Mesenteric fat pad (tissue), 1 donor: ENCODE data around the gene GSAP. TPM values are rescaled to one million over a fixed set of nuclear protein-coding genes. Genes with fewer than 3 reads are reported as not detected.
"Not testable (repeated sequence)": the region's sequence is repeated elsewhere in the genome, so short reads cannot be mapped to it uniquely, and the experiment has no call there.

Experiments used
- DNase-seq: peaks from one replicate; pipeline ENCODE4 v3.0.0-alpha.2; 2020; ENCODE audit warnings: low spot score
- total RNA-seq: library from RNA; stranded (reverse); fragmentation: NEBNext Ultra II Directional; extraction: Animal tissue kit (Norgen Biotek cat#: 25700); gene quantifications from one replicate; pipeline ENCODE4 v1.2.1, GENCODE V29; 2021
- donor health status: DM: yes; HTN: yes; CAD: no.

GSAP gene
- total RNA-seq, 1 donor from 2014 or later: 22.2 TPM

- no peak for DNase-seq
Observed at GRCh38 chr7:77360969-77361368, 55.2 kb downstream of the GSAP start.

GRCh38 chr7:77360104-77360503 is 56.0 kb downstream of the GSAP start:
- DNase-seq: no peak

DNA sequence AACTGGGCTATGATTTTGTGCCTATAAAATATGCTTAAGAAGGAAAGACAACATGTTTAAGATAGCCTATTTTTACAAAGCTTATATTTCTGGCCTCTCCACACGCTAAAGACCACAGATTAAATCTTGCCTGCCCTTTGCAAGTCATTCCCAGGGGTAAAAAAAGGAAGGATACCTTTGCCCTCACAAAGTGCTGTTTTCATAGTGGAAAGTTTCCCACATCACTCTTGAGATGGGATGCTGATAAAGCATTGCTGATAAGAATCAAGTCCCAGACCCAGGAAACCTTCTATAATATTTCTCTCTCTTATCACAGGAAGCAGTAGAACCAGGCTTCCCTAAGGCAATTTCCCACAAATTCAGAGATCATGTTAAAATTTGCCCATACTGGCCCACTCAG is 56.5 kb downstream of the GSAP start:
- no peak for DNase-seq

GRCh38 chr7:77354914-77355313 is 61.2 kb downstream of the GSAP start:
- no peak for DNase-seq

- no peak for DNase-seq
Observed at GRCh38 chr7:77354484-77354883, 61.7 kb downstream of the GSAP start.

DNA sequence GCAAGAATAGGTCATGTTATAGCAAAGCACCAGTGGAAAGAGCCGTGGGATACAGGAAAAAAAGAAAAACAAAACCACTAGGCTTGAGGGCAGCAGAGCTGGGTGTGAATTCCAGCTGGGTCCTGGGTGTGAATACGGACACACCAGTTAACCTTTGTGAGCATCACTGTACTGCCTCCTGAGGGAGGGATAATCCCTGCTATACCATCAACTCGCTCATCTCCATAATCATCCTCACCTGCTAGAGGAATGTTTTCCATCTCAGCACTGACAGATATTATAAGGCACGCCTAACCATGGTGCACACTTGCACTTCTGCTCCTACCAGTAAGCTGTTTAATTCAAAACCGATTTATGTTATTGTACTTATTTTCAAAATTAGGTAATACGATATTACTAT is 62.2 kb downstream of the GSAP start:
- DNase-seq: no peak

GRCh38 chr7:77353407-77353721 is 62.8 kb downstream of the GSAP start:
- no peak for DNase-seq

DNA sequence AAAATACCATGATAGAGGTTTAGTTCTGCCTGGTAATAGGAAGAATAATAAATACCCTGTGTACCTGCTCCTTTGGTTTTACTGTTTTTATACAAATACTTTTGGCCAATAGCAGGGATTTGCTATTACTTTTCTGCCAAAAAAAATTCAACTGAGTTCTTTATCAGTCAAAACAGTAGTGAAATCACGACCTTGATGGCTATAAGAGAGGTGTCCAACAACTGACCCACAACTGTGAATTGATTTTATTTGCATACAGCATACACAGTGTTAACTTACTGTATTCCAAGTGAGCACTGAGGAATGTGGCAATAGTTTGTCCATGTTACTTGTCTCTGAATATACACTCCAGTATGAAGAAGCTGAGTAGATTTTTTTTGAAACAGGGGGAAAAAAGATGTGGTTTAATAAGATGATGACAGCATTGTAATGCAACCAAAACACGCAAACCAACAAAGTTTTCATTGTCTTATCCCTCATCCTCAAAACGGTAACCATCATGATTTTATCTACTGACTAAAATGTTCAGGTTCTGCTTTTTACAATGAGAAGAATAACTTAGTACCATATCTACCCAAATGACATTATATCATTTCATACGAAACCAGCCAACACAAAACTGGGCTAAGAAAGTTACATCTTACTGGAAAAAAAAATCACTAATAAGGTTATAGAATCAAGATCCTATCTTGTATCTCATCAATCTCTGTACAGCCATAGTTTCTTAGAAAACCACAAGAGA is 63.3 kb downstream of the GSAP start:
- DNase-seq: no peak

DNA sequence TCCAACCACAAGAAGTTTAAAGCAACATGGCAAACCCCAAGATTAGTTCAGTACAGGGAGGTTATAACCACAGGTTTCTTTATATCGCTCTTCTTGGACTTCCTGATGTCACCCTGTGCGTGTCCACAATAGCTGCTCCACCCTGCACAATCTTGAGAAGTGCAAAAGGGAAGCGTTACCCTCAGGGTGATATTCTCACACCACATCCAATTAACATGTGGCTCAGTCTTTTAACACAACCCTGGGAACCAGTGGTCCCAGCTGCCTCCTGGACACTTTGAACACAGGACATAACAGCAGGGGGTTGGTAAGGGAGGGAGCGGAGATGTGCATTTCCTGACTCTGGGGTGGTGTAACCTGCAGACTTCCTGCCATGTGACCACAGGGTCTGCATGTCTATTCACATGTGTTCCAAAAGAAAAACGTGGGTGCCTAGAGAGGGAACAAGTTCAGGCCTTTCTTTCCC is 64.6 kb downstream of the GSAP start:
- no peak for DNase-seq

- no peak for DNase-seq
Observed at GRCh38 chr7:77349141-77349540, 67.0 kb downstream of the GSAP start.

DNA sequence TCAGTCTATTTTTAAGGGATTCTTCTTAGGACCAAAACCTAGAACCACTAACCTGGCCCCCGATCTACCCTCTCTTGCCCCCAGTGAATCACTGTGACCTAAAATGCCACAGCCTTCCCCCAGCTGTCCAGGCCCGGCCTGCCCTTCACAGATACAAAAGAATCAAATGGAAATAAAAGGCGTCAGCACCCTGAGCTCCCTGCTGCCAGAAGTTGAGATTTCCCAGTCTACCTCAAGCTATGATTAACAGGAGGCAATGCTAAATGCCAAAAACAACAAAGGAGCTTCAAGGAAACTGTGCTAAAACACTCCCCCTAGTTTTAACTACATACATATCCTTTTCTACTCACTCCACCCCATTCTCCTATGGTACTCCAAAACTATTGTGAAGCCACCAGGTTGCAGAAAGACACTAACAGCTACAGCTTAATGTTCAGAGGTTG is 67.8 kb downstream of the GSAP start:
- DNase-seq: no peak

GRCh38 chr7:77346441-77346840 is 69.7 kb downstream of the GSAP start:
- no peak for DNase-seq

DNA sequence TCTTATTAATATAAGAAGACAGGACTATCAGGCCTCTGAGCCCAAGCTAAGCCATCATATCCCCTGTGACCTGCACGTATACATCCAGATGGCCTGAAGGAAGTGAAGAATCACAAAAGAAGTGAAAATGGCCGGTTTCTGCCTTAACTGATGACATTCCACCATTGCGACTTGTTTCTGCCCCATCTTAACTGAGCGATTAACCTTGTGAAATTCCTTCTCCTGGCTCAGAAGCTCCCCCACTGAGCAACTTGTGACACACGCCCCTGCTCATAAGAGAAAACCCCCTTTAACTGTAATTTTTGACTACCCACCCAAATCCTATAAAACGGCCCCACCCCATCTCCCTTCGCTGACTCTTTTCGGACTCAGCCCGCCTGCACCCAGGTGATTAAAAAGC is 70.7 kb downstream of the GSAP start:
- DNase-seq: not testable (repeated sequence)

- DNase-seq: no peak
Observed at GRCh38 chr7:77339726-77340125, 76.4 kb downstream of the GSAP start.

DNA sequence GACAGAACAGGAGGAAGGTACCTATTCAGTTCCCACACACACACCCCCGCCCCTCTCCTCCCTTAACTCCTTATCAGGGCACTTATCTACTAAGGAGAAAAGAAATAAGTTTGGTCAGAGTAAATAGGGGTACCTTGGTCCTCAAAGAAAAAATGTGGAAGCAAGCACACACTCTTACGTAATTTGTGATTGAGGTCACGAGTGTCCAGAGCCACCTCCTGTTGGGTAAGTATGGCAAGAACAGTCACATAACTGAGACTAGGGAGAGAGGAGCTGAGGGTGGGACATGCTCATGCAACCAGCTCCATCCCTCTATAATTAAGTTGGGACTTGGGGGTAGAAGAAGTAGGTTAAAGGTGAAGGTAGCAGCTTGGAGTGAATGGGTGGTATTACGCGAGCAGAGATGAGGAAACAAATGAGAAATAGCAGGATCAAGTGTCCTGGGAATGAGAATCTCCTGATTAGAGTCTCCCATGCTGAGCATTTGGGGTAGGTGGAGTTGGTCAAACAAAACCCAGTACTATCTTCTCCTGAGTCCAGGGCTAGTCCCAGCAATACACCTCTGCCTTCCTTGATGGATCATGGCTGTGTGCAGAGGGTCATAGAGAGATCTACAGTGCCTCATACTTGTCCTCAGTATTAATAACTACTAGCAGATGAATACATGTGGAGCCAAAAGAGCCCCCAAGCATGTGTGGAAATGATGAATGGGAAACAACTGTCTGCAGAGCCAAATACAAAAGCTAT is 77.1 kb downstream of the GSAP start:
- DNase-seq: no peak

- no peak for DNase-seq
Observed at GRCh38 chr7:77338260-77338659, 77.9 kb downstream of the GSAP start.

DNA sequence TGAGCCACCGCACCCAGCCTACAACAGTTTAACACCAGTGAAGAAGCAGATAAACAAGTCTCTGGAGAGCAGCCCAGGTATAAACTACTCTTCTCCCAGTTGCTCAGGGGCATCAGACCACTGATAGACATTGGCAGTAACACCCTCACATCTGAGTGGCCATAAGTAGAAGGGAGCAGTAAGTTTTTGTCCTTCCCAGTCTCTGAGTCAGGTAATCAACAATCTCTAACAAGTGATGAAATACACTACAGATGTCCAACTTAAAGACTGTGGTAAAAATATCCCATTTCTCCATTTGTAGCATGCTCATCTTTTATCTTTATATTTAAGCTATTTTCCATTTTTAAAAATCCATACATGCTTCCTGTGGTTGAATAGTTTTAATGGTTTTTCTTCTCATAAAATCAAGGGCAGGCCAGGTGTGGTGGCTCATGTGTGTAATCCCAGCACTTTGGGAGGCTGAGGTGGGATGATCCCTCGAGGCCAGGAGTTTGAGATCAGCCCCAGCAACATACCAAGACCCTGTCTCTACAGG is 78.6 kb downstream of the GSAP start:
- no peak for DNase-seq

DNA sequence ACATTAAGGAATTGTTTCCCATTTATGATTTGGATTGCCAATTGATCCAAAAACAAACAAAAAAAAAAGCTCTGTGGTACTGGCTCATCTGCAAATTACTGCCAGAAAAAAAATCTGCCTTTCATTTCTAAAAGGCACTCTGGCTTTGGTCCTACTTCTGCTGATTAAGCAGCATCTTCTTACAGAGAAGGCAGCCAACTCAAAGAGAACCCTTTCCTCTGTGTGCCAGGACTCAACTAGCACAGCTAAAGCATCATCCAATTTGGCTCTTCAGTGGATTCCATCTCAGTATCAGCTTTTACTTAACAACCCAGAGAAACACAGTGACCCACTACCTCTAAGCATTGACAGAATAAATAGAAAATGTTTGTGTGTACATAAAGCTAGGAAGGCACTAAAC is 80.6 kb downstream of the GSAP start:
- DNase-seq: no peak

GRCh38 chr7:77334039-77334438 is 82.1 kb downstream of the GSAP start:
- not testable (repeated sequence) for DNase-seq

DNA sequence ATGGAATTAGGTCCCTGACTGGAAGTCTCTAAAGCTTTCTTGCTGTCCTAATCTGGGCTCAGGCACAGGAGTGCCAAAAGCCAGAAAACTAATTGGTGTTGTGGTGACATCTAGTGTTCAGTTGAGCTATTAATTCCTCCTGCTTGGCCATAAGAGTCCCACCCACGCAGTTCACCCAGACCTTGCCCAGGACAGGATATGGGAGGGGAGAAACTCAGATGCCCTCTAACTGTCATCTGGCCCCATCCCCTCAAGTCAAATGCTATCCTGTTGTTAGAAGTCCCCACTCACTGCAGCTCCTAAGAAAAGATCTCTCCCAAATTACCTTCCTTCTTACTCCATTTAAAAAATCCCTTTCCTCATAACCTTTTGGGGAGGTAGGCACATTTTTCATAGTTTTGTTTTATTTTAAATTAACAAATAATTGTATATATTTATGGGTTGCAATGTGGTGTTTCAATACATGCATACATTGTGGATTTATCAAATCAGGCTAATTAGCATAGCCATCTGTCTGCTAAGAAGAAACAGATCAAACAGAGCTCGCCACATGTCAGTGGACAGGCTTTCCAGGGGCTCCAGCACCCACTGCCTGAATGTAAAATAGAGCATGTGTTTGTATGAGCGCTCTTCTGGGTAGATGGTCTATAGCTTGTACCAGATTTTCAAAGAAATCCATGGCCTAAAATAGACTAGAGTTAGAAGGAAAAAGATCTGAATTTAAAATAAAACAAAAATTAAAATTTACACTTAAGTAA is 84.0 kb downstream of the GSAP start:
- DNase-seq: no peak

DNA sequence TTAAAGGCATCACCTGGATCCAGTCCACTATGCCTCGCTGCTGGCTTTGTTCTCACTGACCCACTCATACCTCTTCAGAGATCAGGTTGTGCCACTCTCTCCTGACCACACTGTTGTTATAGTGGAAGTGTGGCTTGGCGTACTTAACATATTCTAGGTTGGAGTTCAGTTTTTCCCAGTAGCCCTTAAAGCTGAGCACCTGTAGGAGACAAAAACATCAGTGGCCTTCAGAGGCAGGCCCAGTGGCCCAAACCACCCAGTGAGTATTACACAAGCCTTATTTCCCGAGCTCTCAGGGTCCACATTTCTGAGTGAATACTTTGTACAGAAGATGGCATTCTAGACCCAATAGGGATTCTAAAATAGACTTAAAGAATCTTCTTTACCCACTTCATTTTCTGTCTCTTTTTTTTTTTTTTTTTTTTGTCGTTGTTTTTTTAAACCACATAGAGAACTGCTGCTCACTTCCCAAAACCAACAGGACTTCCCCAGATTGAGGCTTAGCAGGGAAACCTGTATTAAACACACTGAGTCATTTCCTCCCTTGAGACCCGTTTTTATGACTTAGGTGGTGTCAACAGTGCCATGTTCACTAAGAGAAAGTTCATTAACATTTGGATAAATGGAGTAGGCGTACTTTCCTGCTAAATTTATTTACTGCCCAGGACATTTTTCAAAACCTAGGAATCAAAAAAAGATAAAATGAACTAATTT is 85.8 kb downstream of the GSAP start:
- no peak for DNase-seq
